Subcutaneous adipose tissue (tissue), 4 donors: Measurements from ENCODE around the gene XRCC5. TPM values are rescaled to one million over a fixed set of nuclear protein-coding genes. Genes with fewer than 3 reads are reported as not detected.

Experiments used
- total RNA-seq, 4 donors: library from RNA; depleted of rRNA; stranded (reverse); fragments of >200 nt; gene quantifications; one replicate each; pipeline ENCODE4 v1.1.0, GENCODE V29; 2016
- TF ChIP-seq, protein P1 (sequence below): fragments of 450-650 bp; IDR thresholded peaks from one replicate; pipeline ENCODE4 v1.5.1; 2016; ENCODE audit warnings: low read depth, mild to moderate bottlenecking, control low read depth, antibody characterized with exemption, moderate library complexity

XRCC5 gene
- total RNA-seq, 4 donors from 2014 or later = 113 to 171 (median 132) TPM

GRCh38 chr2:216092646-216093045 lies 16.5 kb upstream of the XRCC5 start:
- TF ChIP-seq, protein P1, sequence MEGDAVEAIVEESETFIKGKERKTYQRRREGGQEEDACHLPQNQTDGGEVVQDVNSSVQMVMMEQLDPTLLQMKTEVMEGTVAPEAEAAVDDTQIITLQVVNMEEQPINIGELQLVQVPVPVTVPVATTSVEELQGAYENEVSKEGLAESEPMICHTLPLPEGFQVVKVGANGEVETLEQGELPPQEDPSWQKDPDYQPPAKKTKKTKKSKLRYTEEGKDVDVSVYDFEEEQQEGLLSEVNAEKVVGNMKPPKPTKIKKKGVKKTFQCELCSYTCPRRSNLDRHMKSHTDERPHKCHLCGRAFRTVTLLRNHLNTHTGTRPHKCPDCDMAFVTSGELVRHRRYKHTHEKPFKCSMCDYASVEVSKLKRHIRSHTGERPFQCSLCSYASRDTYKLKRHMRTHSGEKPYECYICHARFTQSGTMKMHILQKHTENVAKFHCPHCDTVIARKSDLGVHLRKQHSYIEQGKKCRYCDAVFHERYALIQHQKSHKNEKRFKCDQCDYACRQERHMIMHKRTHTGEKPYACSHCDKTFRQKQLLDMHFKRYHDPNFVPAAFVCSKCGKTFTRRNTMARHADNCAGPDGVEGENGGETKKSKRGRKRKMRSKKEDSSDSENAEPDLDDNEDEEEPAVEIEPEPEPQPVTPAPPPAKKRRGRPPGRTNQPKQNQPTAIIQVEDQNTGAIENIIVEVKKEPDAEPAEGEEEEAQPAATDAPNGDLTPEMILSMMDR = no peak

DNA sequence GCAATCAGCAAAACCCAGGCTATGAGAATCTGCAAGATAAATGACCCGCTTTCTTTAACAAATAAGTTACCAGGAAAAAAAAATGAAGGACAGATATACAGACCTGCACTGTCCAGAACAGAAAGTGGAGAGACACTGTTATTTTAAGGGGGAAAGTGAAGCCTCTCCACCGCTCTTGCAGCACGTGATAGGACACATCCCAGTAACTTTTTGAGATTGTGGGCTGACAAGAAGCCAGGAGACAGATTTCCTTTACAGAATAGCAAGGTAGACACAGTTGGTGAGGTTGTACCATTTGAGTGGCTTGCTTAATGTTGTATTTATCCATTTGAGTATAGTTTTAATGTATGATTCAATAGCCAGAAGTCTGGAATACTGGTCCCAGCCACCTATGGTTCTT lies 14.4 kb upstream of the XRCC5 start:
- TF ChIP-seq, protein P1 = no peak

DNA sequence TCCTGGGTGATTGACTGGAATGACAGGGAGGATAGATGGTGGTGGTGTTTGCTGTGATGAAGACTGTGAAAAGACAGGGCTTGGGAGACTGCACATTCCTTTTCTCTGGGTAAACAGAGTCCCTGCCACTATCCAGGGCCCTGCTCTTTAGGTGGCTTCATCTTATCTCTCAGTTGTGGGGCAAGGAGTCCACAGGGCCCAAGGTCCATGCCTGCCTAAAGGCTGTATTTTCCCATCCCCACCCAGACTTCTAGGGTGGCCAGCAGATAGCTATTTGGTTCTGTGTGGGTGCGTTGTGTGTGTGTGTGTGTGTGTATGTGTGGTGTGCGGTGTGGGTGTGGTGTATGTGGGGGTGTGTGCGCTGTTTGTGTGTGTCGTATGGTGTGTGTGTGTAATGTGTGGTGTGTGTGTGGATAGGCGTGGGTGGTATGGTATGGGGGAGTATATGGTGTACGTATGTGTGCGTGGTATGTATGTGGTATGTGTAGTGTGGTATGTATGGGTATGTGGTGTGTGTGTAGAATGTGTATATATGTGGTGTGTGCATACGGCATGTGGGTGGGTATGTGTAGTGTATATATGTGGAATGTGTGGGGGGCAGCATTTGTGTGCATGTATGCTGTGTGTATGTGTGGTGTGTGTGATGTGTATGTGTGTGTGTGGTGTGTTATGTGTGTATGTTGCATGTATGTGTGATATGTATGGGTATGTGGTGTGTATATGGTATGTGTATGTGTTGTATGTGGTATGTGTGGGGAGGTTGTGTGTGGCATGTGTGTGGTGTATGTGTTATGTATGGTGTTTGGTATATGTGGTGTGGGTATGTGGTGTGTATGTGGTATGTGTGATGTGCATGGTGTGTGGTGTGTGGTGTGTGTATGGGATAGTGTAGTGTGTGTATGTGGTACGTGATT lies 10.5 kb upstream of the XRCC5 start:
- TF ChIP-seq, protein P1 = no peak

GRCh38 chr2:216101109-216101508 lies 8.0 kb upstream of the XRCC5 start:
- TF ChIP-seq, protein P1 = no peak

DNA sequence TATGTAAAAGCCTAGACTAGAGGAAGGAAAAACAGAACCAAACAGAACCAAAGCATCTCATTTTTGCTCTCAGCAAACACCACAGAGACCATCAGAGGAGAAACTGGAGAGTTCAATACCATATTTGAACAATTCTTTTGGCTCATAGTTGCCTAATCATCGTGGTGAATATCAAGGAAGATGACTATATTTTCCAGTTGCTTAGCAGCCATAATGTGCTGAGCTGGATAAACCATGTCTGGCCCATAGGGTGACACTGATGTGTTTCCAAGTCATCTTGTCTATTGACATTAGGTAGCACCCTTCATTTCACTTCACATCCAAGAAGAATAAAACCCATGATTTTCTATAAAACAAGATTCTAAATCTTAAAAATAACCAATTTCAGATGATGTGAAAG lies 5.9 kb upstream of the XRCC5 start:
- TF ChIP-seq, protein P1 = no peak

GRCh38 chr2:216104691-216105090 lies 4.5 kb upstream of the XRCC5 start:
- TF ChIP-seq, protein P1 = no peak

- TF ChIP-seq, protein P1 = no peak
Observed at GRCh38 chr2:216107320-216107719, 1.8 kb upstream of the XRCC5 start.
